Spleen (tissue), 11 donors: ENCODE measurements around the gene IL3. TPM values are rescaled to one million over a fixed set of nuclear protein-coding genes. Genes with fewer than 3 reads are reported as not detected.

Experiments used
- DNase-seq: peaks from one replicate; pipeline ENCODE4 v3.0.0-alpha.2; 2020
- H3K27ac ChIP-seq, 8 donors: fragments of 200-600 bp; sonication (generic) in 7 of 8; 1 replicate in 4 of 8; 2 replicates in 4 of 8; pipeline versions ENCODE4 v1.5.0 to v1.8.0; 2016 to 2021; ENCODE audit warnings: inconsistent platforms in 4 of 8, mild to moderate bottlenecking in 4 of 8, moderate library complexity in 1 of 8
- H3K27me3 ChIP-seq, 7 donors: fragments of 200-600 bp; sonication (generic) in 6 of 7; replicated peaks in 1 of 7; 1 replicate in 4 of 7; 2 replicates in 3 of 7; pipeline versions ENCODE4 v1.5.0 to v1.8.0; 2016 to 2021; ENCODE audit warnings: inconsistent platforms in 3 of 7, mild to moderate bottlenecking in 1 of 7
- H3K36me3 ChIP-seq, 6 donors: fragments of 200-600 bp; sonication (generic) in 5 of 6; 1 replicate in 4 of 6; 2 replicates in 2 of 6; pipeline versions ENCODE4 v1.5.0 to v1.8.0; 2016 to 2021; ENCODE audit warnings: inconsistent platforms in 2 of 6
- H3K4me1 ChIP-seq, 6 donors: fragments of 200-600 bp; sonication (generic) in 5 of 6; 1 replicate in 3 of 6; 2 replicates in 3 of 6; pipeline versions ENCODE4 v1.5.0 to v1.8.0; 2016 to 2021; ENCODE audit warnings: inconsistent platforms in 3 of 6
- H3K4me3 ChIP-seq, 8 donors: fragments of 200-600 bp; sonication (generic) in 7 of 8; 1 replicate in 4 of 8; 2 replicates in 4 of 8; pipeline versions ENCODE4 v1.5.0 to v1.8.0; 2016 to 2021; ENCODE audit warnings: inconsistent platforms in 4 of 8, mild to moderate bottlenecking in 4 of 8, moderate library complexity in 2 of 8
- H3K9me3 ChIP-seq, 8 donors: fragments of 200-600 bp; sonication (generic) in 7 of 8; 1 replicate in 4 of 8; 2 replicates in 4 of 8; pipeline versions ENCODE4 v1.5.0 to v1.8.0; 2016 to 2021; ENCODE audit warnings: inconsistent platforms in 4 of 8
- CTCF ChIP-seq, 11 experiments: fragments of 200-600 bp in 7 of 11; fragments of 450-650 bp in 4 of 11; sonication (generic) in 4 of 11; IDR thresholded peaks in 8 of 11; conservative IDR thresholded peaks in 3 of 11; 1 replicate in 7 of 11; 2 replicates in 4 of 11; pipeline versions ENCODE4 v1.4.0 to v1.8.0; 2016 to 2021; ENCODE audit warnings: antibody characterized with exemption in 11 of 11, inconsistent platforms in 4 of 11, mild to moderate bottlenecking in 1 of 11
- POLR2A ChIP-seq, 3 donors: fragments of 450-650 bp; IDR thresholded peaks; one replicate each; pipeline ENCODE4 v1.5.1; 2017; ENCODE audit warnings: antibody characterized with exemption in 3 of 3, mild to moderate bottlenecking in 1 of 3
- POLR2AphosphoS5 ChIP-seq, 3 donors: sonication (generic); formaldehyde crosslinking; IDR thresholded peaks; one replicate each; pipeline ENCODE4 v1.5.1; 2017; ENCODE audit warnings: antibody characterized with exemption in 3 of 3
- WGBS, 5 donors: extraction: QIAGEN DNeasy Blood & Tissue Kit in 3 of 5; methylation state at CpG; one replicate each; pipeline versions ENCODE4 v1.1.5 to v1.1.7; 2013 to 2018; 5-methylcytosine and 5-hydroxymethylcytosine counted together
- intact Hi-C: fragments of 100-400 bp; cut with DNase I; formaldehyde crosslinking; loops from one replicate; pipeline ENCODE4 v1.15.0; 2023; ENCODE audit warnings: low total_unique reads
- polyA plus RNA-seq, 3 donors: library from polyadenylated mRNA; stranded (reverse); fragments of 200-250 nt; gene quantifications; one replicate each; pipeline ENCODE4 v1.2.1, GENCODE V29; 2013
- total RNA-seq, 7 donors: library from RNA; depleted of rRNA in 3 of 7; stranded (reverse); fragments of >200 nt in 3 of 7; fragmentation: NEBNext Ultra II Directional in 4 of 7; extraction: Animal tissue kit (Norgen Biotek cat#: 25700) in 4 of 7; gene quantifications; one replicate each; pipeline versions ENCODE4 v1.1.0 to v1.2.1, GENCODE V29; 2016 to 2021
- donor health status: healthy with polysubstance abuse.
- donor health status: DM: no; HTN: no; CAD: no; lungs with moderate emphysema.
- donor health status: DM: no; HTN: no; CAD: no.
- donor health status: Bipolar disorder and iron deficiency.
- donor health status: healthy.
- donor health status: DM: no; HTN: no; CAD: no.
- donor health status: DM: yes; HTN: yes; CAD: no.

Gene IL3
- total and polyA plus RNA-seq, 10 donors = not detected

- no peaks in the 10 kb centered on the region for H3K36me3 ChIP-seq
- no peak for DNase-seq
- H3K27ac ChIP-seq = no peak overlapping the region
- peaks cover 0 to 4% (median under 1%) of the 10 kb centered on the region in 6 donors for H3K4me1 ChIP-seq
- no peaks in the 10 kb centered on the region for H3K27me3 ChIP-seq
- no peak overlapping the region for H3K4me3 ChIP-seq
- no peak for TF ChIP-seq POLR2AphosphoS5 (IDR thresholded peaks at IDR 0.05)
- no peak for TF ChIP-seq POLR2A (IDR thresholded peaks at IDR 0.05)
- TF ChIP-seq CTCF (IDR thresholded peaks at IDR 0.05 in 8 of 11, conservative IDR thresholded peaks at IDR 0.05 in 3 of 11) = no peak
- intact Hi-C loops = no loop called here
- H3K9me3 ChIP-seq = peaks cover 0 to 17% (median 11%) of the 10 kb centered on the region in 8 donors
Observed at GRCh38 chr5:132032196-132032595, 28.3 kb upstream of the IL3 start.

GRCh38 chr5:132033122-132033521, 27.3 kb upstream of the IL3 start:
- Histone ChIP-seq H3K4me3 (no peak overlapping the region), H3K27me3 (no peaks in the 10 kb centered on the region), H3K36me3 (no peaks in the 10 kb centered on the region), H3K9me3 (peaks cover 0 to 19% (median 16%) of the 10 kb centered on the region in 8 donors), H3K27ac (no peak overlapping the region), H3K4me1 (no peaks in the 10 kb centered on the region)
- no peak for DNase-seq
- TF ChIP-seq CTCF (IDR thresholded peaks at IDR 0.05 in 8 of 11, conservative IDR thresholded peaks at IDR 0.05 in 3 of 11) = no peak
- TF ChIP-seq POLR2AphosphoS5 (IDR thresholded peaks at IDR 0.05) = no peak
- no peak for TF ChIP-seq POLR2A (IDR thresholded peaks at IDR 0.05)
- intact Hi-C loops = no loop called here
- 64 to 83% (median 65%) methylated on average over 4 of the region's 4 CpGs for WGBS, 5 donors

DNA sequence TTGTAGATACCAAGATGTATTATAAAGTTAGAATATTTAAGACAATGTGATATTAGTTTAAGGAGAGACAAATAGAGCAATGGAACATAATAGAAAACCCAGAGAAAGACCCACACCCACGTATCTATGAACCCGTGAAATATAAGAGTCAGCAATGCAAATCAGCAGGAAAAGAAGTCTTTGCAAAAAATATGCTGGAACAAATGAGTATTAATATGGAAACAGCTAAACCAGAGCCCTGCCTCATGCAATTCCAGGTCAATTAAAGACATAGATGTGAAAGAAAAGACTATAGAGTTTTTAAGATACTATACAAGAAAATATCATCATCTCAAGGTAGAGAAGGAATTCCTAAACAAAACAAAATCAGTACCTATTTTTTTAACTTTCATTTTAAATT, 23.1 kb upstream of the IL3 start:
- H3K27ac ChIP-seq = no peak overlapping the region
- H3K27me3 ChIP-seq = peaks cover 0 to 4% (median 0%) of the 10 kb centered on the region in 7 donors
- H3K9me3 ChIP-seq = peaks cover 0 to 19% (median 16%) of the 10 kb centered on the region in 8 donors
- TF ChIP-seq POLR2A (IDR thresholded peaks at IDR 0.05) (no peak), CTCF (IDR thresholded peaks at IDR 0.05 in 8 of 11, conservative IDR thresholded peaks at IDR 0.05 in 3 of 11) (no peak), POLR2AphosphoS5 (IDR thresholded peaks at IDR 0.05) (no peak)
- 41 to 70% (median 60%) methylated on average over 2 of the region's 2 CpGs for WGBS, 5 donors
- H3K36me3 ChIP-seq = no peaks in the 10 kb centered on the region
- intact Hi-C loops = no loop called here
- DNase-seq = no peak
- H3K4me1 ChIP-seq = no peaks in the 10 kb centered on the region
- H3K4me3 ChIP-seq = no peak overlapping the region

DNA sequence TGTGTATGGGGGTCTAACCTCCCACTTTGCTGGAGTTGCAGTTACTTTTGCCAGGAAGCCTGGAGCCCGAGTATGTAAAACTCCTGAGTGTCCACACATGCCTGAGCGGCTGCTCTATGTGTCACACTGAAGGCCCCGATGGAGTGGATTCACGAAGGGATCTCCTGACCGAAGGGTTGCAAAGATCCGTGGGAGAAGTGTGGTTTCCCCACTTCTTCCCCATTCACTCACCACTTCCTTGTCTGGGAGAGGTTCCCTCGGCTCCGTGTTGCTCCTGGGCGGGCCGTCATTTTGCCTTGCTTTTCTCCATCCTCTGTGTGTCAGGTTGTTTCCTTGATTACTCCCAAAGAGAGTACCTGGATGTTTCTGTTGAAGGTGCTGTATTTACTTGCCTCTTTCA, 16.2 kb upstream of the IL3 start:
- no peaks in the 10 kb centered on the region for H3K36me3 ChIP-seq
- DNase-seq = no peak
- H3K27me3 ChIP-seq = peaks cover 0 to 21% (median 0%) of the 10 kb centered on the region in 7 donors
- no peaks in the 10 kb centered on the region for H3K4me1 ChIP-seq
- no peak overlapping the region for H3K4me3 ChIP-seq
- intact Hi-C loops = no loop called here
- no peak overlapping the region for H3K27ac ChIP-seq
- no peak for TF ChIP-seq CTCF (IDR thresholded peaks at IDR 0.05 in 8 of 11, conservative IDR thresholded peaks at IDR 0.05 in 3 of 11)
- TF ChIP-seq POLR2AphosphoS5 (IDR thresholded peaks at IDR 0.05) = no peak
- TF ChIP-seq POLR2A (IDR thresholded peaks at IDR 0.05) = no peak
- 36 to 59% (median 41%) methylated on average over 10 of the region's 10 CpGs for WGBS, 5 donors
- H3K9me3 ChIP-seq = no peaks in the 10 kb centered on the region
